ENCODE measurements around the gene EFR3B.

DNA sequence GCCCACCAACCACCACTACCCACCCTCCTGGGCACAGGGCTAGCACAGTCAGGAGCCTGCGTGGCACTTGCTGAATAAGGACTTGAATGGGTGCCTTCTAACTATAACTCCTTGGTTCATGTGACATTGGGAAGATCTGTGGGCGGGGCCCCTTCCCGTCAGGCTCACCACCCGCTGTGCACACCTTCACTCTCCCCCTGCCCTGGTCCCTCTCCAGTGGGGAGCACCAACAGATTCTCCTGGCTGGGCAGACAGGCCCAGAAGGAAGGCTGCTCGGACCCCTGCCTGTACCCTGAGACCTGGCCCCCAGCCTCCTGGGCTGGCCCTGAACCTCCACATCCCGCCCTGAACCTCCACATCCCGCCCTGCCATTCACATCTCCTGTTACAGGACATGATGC lies 159.9 kb downstream of the EFR3B start:
- TF ChIP-seq, protein P1, sequence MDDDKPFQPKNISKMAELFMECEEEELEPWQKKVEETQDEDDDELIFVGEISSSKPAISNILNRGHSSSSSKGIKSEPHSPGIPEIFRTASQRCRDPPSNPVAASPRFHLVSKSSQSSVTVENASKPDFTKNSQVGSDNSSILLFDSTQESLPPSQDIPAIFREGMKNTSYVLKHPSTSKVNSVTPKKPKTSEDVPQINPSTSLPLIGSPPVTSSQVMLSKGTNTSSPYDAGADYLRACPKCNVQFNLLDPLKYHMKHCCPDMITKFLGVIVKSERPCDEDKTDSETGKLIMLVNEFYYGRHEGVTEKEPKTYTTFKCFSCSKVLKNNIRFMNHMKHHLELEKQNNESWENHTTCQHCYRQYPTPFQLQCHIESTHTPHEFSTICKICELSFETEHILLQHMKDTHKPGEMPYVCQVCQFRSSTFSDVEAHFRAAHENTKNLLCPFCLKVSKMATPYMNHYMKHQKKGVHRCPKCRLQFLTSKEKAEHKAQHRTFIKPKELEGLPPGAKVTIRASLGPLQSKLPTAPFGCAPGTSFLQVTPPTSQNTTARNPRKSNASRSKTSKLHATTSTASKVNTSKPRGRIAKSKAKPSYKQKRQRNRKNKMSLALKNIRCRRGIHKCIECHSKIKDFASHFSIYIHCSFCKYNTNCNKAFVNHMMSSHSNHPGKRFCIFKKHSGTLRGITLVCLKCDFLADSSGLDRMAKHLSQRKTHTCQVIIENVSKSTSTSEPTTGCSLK (tag by site-specific recombination; IDR thresholded peaks at IDR 0.05): no peak
- no peak for TF ChIP-seq ZNF610 (tag by site-specific recombination; IDR thresholded peaks at IDR 0.05; ENCODE audit: borderline replicate concordance)
- no peak for TF ChIP-seq ZXDB (tag by site-specific recombination; IDR thresholded peaks at IDR 0.05)
- TF ChIP-seq, protein P2, sequence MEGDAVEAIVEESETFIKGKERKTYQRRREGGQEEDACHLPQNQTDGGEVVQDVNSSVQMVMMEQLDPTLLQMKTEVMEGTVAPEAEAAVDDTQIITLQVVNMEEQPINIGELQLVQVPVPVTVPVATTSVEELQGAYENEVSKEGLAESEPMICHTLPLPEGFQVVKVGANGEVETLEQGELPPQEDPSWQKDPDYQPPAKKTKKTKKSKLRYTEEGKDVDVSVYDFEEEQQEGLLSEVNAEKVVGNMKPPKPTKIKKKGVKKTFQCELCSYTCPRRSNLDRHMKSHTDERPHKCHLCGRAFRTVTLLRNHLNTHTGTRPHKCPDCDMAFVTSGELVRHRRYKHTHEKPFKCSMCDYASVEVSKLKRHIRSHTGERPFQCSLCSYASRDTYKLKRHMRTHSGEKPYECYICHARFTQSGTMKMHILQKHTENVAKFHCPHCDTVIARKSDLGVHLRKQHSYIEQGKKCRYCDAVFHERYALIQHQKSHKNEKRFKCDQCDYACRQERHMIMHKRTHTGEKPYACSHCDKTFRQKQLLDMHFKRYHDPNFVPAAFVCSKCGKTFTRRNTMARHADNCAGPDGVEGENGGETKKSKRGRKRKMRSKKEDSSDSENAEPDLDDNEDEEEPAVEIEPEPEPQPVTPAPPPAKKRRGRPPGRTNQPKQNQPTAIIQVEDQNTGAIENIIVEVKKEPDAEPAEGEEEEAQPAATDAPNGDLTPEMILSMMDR (tag by site-specific recombination; IDR thresholded peaks at IDR 0.05): no peak
- TF ChIP-seq, protein P3, sequence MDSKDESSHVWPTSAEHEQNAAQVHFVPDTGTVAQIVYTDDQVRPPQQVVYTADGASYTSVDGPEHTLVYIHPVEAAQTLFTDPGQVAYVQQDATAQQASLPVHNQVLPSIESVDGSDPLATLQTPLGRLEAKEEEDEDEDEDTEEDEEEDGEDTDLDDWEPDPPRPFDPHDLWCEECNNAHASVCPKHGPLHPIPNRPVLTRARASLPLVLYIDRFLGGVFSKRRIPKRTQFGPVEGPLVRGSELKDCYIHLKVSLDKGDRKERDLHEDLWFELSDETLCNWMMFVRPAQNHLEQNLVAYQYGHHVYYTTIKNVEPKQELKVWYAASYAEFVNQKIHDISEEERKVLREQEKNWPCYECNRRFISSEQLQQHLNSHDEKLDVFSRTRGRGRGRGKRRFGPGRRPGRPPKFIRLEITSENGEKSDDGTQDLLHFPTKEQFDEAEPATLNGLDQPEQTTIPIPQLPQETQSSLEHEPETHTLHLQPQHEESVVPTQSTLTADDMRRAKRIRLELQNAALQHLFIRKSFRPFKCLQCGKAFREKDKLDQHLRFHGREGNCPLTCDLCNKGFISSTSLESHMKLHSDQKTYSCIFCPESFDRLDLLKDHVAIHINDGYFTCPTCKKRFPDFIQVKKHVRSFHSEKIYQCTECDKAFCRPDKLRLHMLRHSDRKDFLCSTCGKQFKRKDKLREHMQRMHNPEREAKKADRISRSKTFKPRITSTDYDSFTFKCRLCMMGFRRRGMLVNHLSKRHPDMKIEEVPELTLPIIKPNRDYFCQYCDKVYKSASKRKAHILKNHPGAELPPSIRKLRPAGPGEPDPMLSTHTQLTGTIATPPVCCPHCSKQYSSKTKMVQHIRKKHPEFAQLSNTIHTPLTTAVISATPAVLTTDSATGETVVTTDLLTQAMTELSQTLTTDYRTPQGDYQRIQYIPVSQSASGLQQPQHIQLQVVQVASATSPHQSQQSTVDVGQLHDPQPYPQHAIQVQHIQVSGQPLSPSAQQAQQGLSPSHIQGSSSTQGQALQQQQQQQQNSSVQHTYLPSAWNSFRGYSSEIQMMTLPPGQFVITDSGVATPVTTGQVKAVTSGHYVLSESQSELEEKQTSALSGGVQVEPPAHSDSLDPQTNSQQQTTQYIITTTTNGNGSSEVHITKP (tag by site-specific recombination; IDR thresholded peaks at IDR 0.05): no peak
- TF ChIP-seq ZNF223 (tag by site-specific recombination; IDR thresholded peaks at IDR 0.05): no peak
- no peak for TF ChIP-seq SCRT1 (tag by site-specific recombination; IDR thresholded peaks at IDR 0.05; ENCODE audit: borderline replicate concordance)
- TF ChIP-seq, protein P4, sequence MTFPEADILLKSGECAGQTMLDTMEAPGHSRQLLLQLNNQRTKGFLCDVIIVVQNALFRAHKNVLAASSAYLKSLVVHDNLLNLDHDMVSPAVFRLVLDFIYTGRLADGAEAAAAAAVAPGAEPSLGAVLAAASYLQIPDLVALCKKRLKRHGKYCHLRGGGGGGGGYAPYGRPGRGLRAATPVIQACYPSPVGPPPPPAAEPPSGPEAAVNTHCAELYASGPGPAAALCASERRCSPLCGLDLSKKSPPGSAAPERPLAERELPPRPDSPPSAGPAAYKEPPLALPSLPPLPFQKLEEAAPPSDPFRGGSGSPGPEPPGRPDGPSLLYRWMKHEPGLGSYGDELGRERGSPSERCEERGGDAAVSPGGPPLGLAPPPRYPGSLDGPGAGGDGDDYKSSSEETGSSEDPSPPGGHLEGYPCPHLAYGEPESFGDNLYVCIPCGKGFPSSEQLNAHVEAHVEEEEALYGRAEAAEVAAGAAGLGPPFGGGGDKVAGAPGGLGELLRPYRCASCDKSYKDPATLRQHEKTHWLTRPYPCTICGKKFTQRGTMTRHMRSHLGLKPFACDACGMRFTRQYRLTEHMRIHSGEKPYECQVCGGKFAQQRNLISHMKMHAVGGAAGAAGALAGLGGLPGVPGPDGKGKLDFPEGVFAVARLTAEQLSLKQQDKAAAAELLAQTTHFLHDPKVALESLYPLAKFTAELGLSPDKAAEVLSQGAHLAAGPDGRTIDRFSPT (tag by site-specific recombination; IDR thresholded peaks at IDR 0.05): no peak
